GM23338 (cell line): ENCODE data around the gene CA4.

Experiments used
- EZH2 ChIP-seq: fragments of 200-600 bp; sonication (generic); IDR thresholded peaks from one replicate; pipeline ENCODE4 v1.8.0; 2017; ENCODE audit warnings: antibody characterized with exemption, mild to moderate bottlenecking, low read depth; ENCODE audit not compliant: unreplicated experiment
- EZH2phosphoT487 ChIP-seq: fragments of 200-600 bp; sonication (generic); IDR thresholded peaks from one replicate; pipeline ENCODE4 v1.8.1; 2018; ENCODE audit warnings: antibody characterized with exemption; ENCODE audit not compliant: unreplicated experiment
- POLR2AphosphoS5 ChIP-seq: IDR thresholded peaks from 2 replicates; pipeline ENCODE4 v1.6.1; 2016; ENCODE audit warnings: antibody characterized with exemption, low read depth
- TF ChIP-seq, protein P1 (sequence below), 2 experiments: fragments of 200-600 bp in 1 of 2; sonication (generic) in 1 of 2; conservative IDR thresholded peaks; 2 replicates each; pipeline versions ENCODE4 v1.5.1 to v1.6.1; 2016 to 2017; ENCODE audit warnings: antibody characterized with exemption in 2 of 2, low read depth in 2 of 2, mild to moderate bottlenecking in 2 of 2, moderate library complexity in 1 of 2
- TF ChIP-seq, protein P2 (sequence below): IDR thresholded peaks from one replicate; pipeline ENCODE4 v1.6.1; 2018; ENCODE audit warnings: antibody characterized with exemption; ENCODE audit not compliant: unreplicated experiment
- TF ChIP-seq, protein P3 (sequence below): IDR thresholded peaks from 2 replicates; pipeline ENCODE4 v1.6.1; 2016; ENCODE audit warnings: antibody characterized with exemption

- TF ChIP-seq, protein P1, sequence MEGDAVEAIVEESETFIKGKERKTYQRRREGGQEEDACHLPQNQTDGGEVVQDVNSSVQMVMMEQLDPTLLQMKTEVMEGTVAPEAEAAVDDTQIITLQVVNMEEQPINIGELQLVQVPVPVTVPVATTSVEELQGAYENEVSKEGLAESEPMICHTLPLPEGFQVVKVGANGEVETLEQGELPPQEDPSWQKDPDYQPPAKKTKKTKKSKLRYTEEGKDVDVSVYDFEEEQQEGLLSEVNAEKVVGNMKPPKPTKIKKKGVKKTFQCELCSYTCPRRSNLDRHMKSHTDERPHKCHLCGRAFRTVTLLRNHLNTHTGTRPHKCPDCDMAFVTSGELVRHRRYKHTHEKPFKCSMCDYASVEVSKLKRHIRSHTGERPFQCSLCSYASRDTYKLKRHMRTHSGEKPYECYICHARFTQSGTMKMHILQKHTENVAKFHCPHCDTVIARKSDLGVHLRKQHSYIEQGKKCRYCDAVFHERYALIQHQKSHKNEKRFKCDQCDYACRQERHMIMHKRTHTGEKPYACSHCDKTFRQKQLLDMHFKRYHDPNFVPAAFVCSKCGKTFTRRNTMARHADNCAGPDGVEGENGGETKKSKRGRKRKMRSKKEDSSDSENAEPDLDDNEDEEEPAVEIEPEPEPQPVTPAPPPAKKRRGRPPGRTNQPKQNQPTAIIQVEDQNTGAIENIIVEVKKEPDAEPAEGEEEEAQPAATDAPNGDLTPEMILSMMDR (conservative IDR thresholded peaks at IDR 0.05; ENCODE audit: low read depth in 2 of 2): no peak
- TF ChIP-seq EZH2phosphoT487: no peak
- TF ChIP-seq, protein P2, sequence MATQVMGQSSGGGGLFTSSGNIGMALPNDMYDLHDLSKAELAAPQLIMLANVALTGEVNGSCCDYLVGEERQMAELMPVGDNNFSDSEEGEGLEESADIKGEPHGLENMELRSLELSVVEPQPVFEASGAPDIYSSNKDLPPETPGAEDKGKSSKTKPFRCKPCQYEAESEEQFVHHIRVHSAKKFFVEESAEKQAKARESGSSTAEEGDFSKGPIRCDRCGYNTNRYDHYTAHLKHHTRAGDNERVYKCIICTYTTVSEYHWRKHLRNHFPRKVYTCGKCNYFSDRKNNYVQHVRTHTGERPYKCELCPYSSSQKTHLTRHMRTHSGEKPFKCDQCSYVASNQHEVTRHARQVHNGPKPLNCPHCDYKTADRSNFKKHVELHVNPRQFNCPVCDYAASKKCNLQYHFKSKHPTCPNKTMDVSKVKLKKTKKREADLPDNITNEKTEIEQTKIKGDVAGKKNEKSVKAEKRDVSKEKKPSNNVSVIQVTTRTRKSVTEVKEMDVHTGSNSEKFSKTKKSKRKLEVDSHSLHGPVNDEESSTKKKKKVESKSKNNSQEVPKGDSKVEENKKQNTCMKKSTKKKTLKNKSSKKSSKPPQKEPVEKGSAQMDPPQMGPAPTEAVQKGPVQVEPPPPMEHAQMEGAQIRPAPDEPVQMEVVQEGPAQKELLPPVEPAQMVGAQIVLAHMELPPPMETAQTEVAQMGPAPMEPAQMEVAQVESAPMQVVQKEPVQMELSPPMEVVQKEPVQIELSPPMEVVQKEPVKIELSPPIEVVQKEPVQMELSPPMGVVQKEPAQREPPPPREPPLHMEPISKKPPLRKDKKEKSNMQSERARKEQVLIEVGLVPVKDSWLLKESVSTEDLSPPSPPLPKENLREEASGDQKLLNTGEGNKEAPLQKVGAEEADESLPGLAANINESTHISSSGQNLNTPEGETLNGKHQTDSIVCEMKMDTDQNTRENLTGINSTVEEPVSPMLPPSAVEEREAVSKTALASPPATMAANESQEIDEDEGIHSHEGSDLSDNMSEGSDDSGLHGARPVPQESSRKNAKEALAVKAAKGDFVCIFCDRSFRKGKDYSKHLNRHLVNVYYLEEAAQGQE: no peak
- TF ChIP-seq EZH2: no peak
- TF ChIP-seq, protein P3, sequence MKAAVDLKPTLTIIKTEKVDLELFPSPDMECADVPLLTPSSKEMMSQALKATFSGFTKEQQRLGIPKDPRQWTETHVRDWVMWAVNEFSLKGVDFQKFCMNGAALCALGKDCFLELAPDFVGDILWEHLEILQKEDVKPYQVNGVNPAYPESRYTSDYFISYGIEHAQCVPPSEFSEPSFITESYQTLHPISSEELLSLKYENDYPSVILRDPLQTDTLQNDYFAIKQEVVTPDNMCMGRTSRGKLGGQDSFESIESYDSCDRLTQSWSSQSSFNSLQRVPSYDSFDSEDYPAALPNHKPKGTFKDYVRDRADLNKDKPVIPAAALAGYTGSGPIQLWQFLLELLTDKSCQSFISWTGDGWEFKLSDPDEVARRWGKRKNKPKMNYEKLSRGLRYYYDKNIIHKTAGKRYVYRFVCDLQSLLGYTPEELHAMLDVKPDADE: no peak
- no peak for TF ChIP-seq POLR2AphosphoS5
These were observed 20.4 kb downstream of the CA4 start for GRCh38 chr17:60169921-60170817.
